Astrocyte (in vitro differentiated cells and primary cell): ENCODE data around the gene CEACAM16. TPM values are rescaled to one million over a fixed set of nuclear protein-coding genes. Genes with fewer than 3 reads are reported as not detected.
A peak's percentile ranks its signal among the peaks of the same experiment; 100 is the strongest.

ENCODE experiments used
- DNase-seq: peaks from one replicate; pipeline ENCODE4 v3.0.0-alpha.2; 2010; ENCODE audit warnings: low read depth
- FAIRE-seq: peaks from 2 replicates; lab custom pipeline; 2011; peaks lifted over from hg19 to GRCh38; lab: Jason Lieb, UNC
- H2AFZ ChIP-seq: 2 replicates; pipeline ENCODE4 v1.6.0; 2012; ENCODE audit warnings: low read depth, low read length, inconsistent platforms
- H3K27ac ChIP-seq: 2 replicates; pipeline ENCODE4 v1.5.1; 2011; ENCODE audit warnings: low read depth, low read length, inconsistent platforms
- H3K27me3 ChIP-seq: 2 replicates; pipeline ENCODE4 v1.6.0; 2011; ENCODE audit warnings: low read length, inconsistent platforms; ENCODE audit not compliant: insufficient read depth
- H3K36me3 ChIP-seq: 2 replicates; pipeline ENCODE4 v1.5.1; 2011; ENCODE audit warnings: low read length, inconsistent platforms; ENCODE audit not compliant: insufficient read depth
- H3K4me1 ChIP-seq: 2 replicates; pipeline ENCODE4 v1.5.1; 2011; ENCODE audit warnings: low read length, inconsistent platforms; ENCODE audit not compliant: insufficient read depth
- H3K4me2 ChIP-seq: 2 replicates; pipeline ENCODE4 v1.6.0; 2012; ENCODE audit warnings: low read length, inconsistent platforms
- H3K4me3 ChIP-seq: 2 replicates; pipeline ENCODE4 v1.5.1; 2011; ENCODE audit warnings: low read depth, mild to moderate bottlenecking, low read length, inconsistent platforms; ENCODE audit not compliant: insufficient read depth
- H3K79me2 ChIP-seq: 2 replicates; pipeline ENCODE4 v1.6.0; 2012; ENCODE audit warnings: mild to moderate bottlenecking, low read length, inconsistent platforms; ENCODE audit not compliant: insufficient read depth
- H3K9ac ChIP-seq: 2 replicates; pipeline ENCODE4 v1.6.0; 2012; ENCODE audit warnings: mild to moderate bottlenecking, low read length, inconsistent platforms
- H3K9me3 ChIP-seq: 2 replicates; pipeline ENCODE4 v1.5.1; 2012; ENCODE audit warnings: low read depth, mild to moderate bottlenecking, low read length, inconsistent platforms; ENCODE audit not compliant: insufficient read depth
- H4K20me1 ChIP-seq: 2 replicates; pipeline ENCODE4 v1.6.0; 2012; ENCODE audit warnings: low read length, inconsistent platforms; ENCODE audit not compliant: insufficient read depth
- H3K27ac Mint-ChIP-seq: one replicate; pipeline ENCODE4 v1.8.0; 2021; ENCODE audit warnings: mild to moderate bottlenecking, mixed read lengths; ENCODE audit not compliant: unreplicated experiment
- H3K27me3 Mint-ChIP-seq: one replicate; pipeline ENCODE4 v1.8.0; 2021; ENCODE audit warnings: low read depth, mixed read lengths; ENCODE audit not compliant: unreplicated experiment
- H3K36me3 Mint-ChIP-seq: one replicate; pipeline ENCODE4 v1.8.0; 2021; ENCODE audit warnings: low read depth, mixed read lengths; ENCODE audit not compliant: unreplicated experiment
- H3K4me1 Mint-ChIP-seq: one replicate; pipeline ENCODE4 v1.8.0; 2021; ENCODE audit warnings: low read depth, mixed read lengths; ENCODE audit not compliant: unreplicated experiment
- H3K4me3 Mint-ChIP-seq: one replicate; pipeline ENCODE4 v1.8.0; 2021; ENCODE audit warnings: mild to moderate bottlenecking, moderate library complexity, mixed read lengths; ENCODE audit not compliant: unreplicated experiment
- H3K9me3 Mint-ChIP-seq: one replicate; pipeline ENCODE4 v1.8.0; 2021; ENCODE audit warnings: mild to moderate bottlenecking, mixed read lengths; ENCODE audit not compliant: unreplicated experiment
- EZH2 ChIP-seq: IDR thresholded peaks from 2 replicates; pipeline ENCODE4 v1.6.1; 2012; ENCODE audit warnings: mild to moderate bottlenecking, low read length, inconsistent platforms; ENCODE audit not compliant: insufficient read depth
- total RNA-seq: library from RNA; stranded (reverse); gene quantifications from 2 replicates; pipeline ENCODE4 v1.2.1, GENCODE V29; 2021
- TF ChIP-seq, protein P1 (sequence below): IDR thresholded peaks from 2 replicates; pipeline ENCODE4 v1.5.1; 2011; ENCODE audit warnings: low read depth, mild to moderate bottlenecking, inconsistent platforms, low read length, moderate library complexity; ENCODE audit not compliant: insufficient read depth

CEACAM16 gene
- total RNA-seq, 1 donor from 2014 or later = 0.14 TPM

DNA sequence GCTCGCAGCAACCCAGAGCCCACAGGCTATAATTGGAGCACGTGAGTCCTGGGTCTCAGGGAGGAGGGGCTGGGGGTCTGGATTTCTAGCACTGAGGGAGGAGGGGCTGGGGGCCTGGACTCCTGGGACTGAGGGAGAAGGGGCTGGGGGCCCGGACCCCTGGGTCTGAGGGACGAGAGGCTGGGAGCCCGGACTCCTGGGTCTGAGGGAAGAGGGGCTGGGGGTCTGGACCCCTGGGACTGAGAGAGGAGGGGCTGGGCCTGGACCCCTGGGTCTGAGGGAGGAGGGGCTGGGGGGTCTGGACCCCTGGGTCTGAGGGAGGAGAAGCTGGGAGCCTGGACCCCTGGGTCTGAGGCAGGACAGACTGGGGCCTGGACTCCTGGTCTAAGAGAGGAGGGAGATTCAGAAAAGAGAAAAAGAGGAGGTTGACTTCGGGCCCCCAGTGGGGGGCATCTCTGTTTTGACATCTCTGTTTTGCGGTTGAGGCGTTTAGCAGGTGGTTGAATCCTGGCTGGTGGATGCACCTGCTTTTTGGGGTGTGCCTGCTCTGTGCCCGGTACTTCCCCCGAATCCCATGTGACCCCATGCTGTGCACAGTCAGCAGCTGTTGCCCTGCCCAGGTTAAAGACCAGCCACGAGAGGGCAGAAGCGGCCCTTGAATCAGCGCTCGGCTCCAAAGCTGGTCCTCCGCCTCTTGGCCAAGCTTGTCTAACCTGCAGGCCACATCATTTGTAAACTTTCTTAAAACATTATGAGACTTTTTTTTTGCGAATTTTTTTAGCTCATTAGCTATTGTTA, 44.8 kb upstream of the CEACAM16 start:
- Mint-ChIP-seq H3K4me3 (no peak overlapping the region), H3K9me3 (no peaks in the 10 kb centered on the region), H3K36me3 (peaks cover 36% of the 10 kb centered on the region), H3K4me1 (peaks cover 2% of the 10 kb centered on the region), H3K27ac (peak overlapping the region; percentile 26), H3K27me3 (no peaks in the 10 kb centered on the region)
- Histone ChIP-seq H3K4me1 (peaks cover 3% of the 10 kb centered on the region), H3K79me2 (peaks cover 26% of the 10 kb centered on the region), H2AFZ (no peak overlapping the region), H3K9ac (no peak overlapping the region), H3K27ac (no peak overlapping the region), H3K27me3 (no peaks in the 10 kb centered on the region), H3K9me3 (no peaks in the 10 kb centered on the region), H3K36me3 (peaks cover 65% of the 10 kb centered on the region), H4K20me1 (peaks cover 80% of the 10 kb centered on the region), H3K4me3 (no peak overlapping the region), H3K4me2 (no peak overlapping the region)
- FAIRE-seq (no peak), DNase-seq (peak; percentile 11)
- TF ChIP-seq EZH2 = no peak
- TF ChIP-seq, protein P1, sequence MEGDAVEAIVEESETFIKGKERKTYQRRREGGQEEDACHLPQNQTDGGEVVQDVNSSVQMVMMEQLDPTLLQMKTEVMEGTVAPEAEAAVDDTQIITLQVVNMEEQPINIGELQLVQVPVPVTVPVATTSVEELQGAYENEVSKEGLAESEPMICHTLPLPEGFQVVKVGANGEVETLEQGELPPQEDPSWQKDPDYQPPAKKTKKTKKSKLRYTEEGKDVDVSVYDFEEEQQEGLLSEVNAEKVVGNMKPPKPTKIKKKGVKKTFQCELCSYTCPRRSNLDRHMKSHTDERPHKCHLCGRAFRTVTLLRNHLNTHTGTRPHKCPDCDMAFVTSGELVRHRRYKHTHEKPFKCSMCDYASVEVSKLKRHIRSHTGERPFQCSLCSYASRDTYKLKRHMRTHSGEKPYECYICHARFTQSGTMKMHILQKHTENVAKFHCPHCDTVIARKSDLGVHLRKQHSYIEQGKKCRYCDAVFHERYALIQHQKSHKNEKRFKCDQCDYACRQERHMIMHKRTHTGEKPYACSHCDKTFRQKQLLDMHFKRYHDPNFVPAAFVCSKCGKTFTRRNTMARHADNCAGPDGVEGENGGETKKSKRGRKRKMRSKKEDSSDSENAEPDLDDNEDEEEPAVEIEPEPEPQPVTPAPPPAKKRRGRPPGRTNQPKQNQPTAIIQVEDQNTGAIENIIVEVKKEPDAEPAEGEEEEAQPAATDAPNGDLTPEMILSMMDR = peak; percentile 35

DNA sequence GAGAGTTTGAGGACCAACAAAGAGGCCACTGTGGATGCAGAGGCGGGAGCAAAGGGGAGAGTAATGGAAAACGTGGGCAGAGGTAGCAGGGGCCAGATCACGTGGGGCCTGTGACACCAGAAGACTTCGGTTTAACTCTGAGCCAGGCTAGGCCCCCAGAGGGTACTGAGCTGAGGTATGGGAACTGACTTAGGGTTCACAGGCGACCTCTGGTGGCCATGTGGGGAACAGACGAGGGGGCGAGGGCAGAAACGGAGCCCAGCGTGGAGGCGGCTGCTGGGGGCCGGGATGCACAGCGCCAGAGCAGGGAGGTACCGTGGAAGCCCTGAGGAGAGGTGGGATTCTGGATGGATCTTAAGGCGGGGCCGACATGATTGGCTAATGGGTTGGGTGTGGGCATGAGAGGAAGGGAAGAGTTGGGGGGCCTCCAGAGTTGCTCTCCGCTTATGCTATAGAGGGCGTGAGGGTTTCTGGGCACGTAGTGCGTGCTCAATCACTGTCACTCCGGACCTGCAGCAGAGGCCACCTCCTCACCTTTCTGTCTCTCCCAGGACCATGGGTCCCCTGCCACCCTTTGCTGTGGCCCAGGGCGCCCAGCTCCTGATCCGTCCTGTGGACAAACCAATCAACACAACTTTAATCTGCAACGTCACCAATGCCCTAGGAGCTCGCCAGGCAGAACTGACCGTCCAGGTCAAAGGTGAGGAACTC, 41.6 kb upstream of the CEACAM16 start:
- Mint-ChIP-seq H3K27ac (peak overlapping the region; percentile 34), H3K9me3 (no peaks in the 10 kb centered on the region), H3K4me1 (peaks cover 2% of the 10 kb centered on the region), H3K27me3 (no peaks in the 10 kb centered on the region), H3K36me3 (peaks cover 32% of the 10 kb centered on the region), H3K4me3 (no peak overlapping the region)
- Histone ChIP-seq H3K9me3 (no peaks in the 10 kb centered on the region), H3K36me3 (peaks cover 74% of the 10 kb centered on the region), H3K4me1 (peaks cover 3% of the 10 kb centered on the region), H3K9ac (no peak overlapping the region), H3K4me2 (no peak overlapping the region), H4K20me1 (peaks cover 53% of the 10 kb centered on the region), H3K27ac (no peak overlapping the region), H2AFZ (no peak overlapping the region), H3K4me3 (no peak overlapping the region), H3K27me3 (no peaks in the 10 kb centered on the region), H3K79me2 (peaks cover 4% of the 10 kb centered on the region)
- no peak for TF ChIP-seq EZH2
- TF ChIP-seq, protein P1 = peak; percentile 67
- FAIRE-seq = no peak
- peak; percentile 24 for DNase-seq
